Muscle of leg (tissue), 11 donors: Measurements from ENCODE around the gene WDR59. TPM values are rescaled to one million over a fixed set of nuclear protein-coding genes. Genes with fewer than 3 reads are reported as not detected.

Source experiments
- DNase-seq: peaks from one replicate; pipeline ENCODE4 v3.0.0; 2013
- H3K27ac ChIP-seq: one replicate; pipeline ENCODE4 v1.5.1; 2013; ENCODE audit warnings: mild to moderate bottlenecking, low read length, control low read depth
- H3K27me3 ChIP-seq: one replicate; pipeline ENCODE4 v1.6.1; 2013; ENCODE audit warnings: low read length; ENCODE audit not compliant: control insufficient read depth, insufficient read depth
- H3K36me3 ChIP-seq: one replicate; pipeline ENCODE4 v1.6.1; 2013; ENCODE audit warnings: low read length; ENCODE audit not compliant: control insufficient read depth, insufficient read depth
- H3K4me1 ChIP-seq: one replicate; pipeline ENCODE4 v1.6.1; 2013; ENCODE audit warnings: low read length; ENCODE audit not compliant: control insufficient read depth, insufficient read depth
- H3K4me3 ChIP-seq: one replicate; pipeline ENCODE4 v1.5.1; 2013; ENCODE audit warnings: low read length, control low read depth
- H3K9me3 ChIP-seq: replicated peaks from 2 replicates; pipeline ENCODE4 v1.6.1; 2013; ENCODE audit warnings: low read depth, low read length; ENCODE audit not compliant: control insufficient read depth
- WGBS: methylation state at CpG from one replicate; pipeline ENCODE4 v1.1.5; 2013; ENCODE audit warnings: missing lambda C conversion rate; ENCODE audit not compliant: insufficient coverage; 5-methylcytosine and 5-hydroxymethylcytosine counted together
- polyA plus RNA-seq, 8 donors: library from polyadenylated mRNA; unstranded; fragments of 120-200 nt; gene quantifications; one replicate each; pipeline versions ENCODE4 v1.2.1 to v1.2.3, GENCODE V29; 2013; ENCODE audit warnings: inconsistent platforms in 1 of 8, low replicate concordance in 1 of 8; ENCODE audit not compliant: insufficient read length in 8 of 8, insufficient read depth in 1 of 8
- total RNA-seq: library from RNA; stranded (reverse); fragments of 120-200 nt; gene quantifications from one replicate; pipeline ENCODE4 v1.2.4, GENCODE V29; 2013

WDR59 gene
- total and polyA plus RNA-seq, 9 donors = 22.3 to 61.7 (median 43.0) TPM

- H3K27me3 ChIP-seq = no peaks in the 10 kb centered on the region
- H3K27ac ChIP-seq = no peak overlapping the region
- peaks cover 2% of the 10 kb centered on the region for H3K9me3 ChIP-seq
- no peak overlapping the region for H3K4me3 ChIP-seq
- no peaks in the 10 kb centered on the region for H3K36me3 ChIP-seq
- WGBS = no CpG with 5 or more reads among the region's 3 CpGs
- H3K4me1 ChIP-seq = no peaks in the 10 kb centered on the region
- DNase-seq = no peak
Measured at GRCh38 chr16:74825016-74825415, 159.9 kb downstream of the WDR59 start.

Other genes with a start within 250 kb of the WDR59 start
- gene FA2H, start 210.3 kb downstream of the WDR59 start, total RNA-seq = 0.09 TPM
- 1 to 10 TPM in 1 of 8 donors, under 1 TPM in 3, not detected in 4; 0.10 to 1.9 (median 0.44) TPM for gene FA2H, start 210.3 kb downstream of the WDR59 start, polyA plus RNA-seq
- gene ZNRF1, start 13.9 kb upstream of the WDR59 start, total RNA-seq = 15.2 TPM
- gene ZNRF1, start 13.9 kb upstream of the WDR59 start, polyA plus RNA-seq = 10 to 100 TPM; 36.0 to 47.0 (median 45.5) TPM
- 2.3 TPM for gene LDHD, start 131.7 kb upstream of the WDR59 start, total RNA-seq
- gene LDHD, start 131.7 kb upstream of the WDR59 start, polyA plus RNA-seq = 1 to 10 TPM; 1.6 to 3.8 (median 2.4) TPM
- gene ZFP1, start 163.4 kb upstream of the WDR59 start, total RNA-seq = 16.5 TPM
- 10 to 100 TPM; 10.4 to 17.2 (median 13.4) TPM for gene ZFP1, start 163.4 kb upstream of the WDR59 start, polyA plus RNA-seq
- not detected for gene CTRB2, start 222.0 kb upstream of the WDR59 start, total RNA-seq
- gene CTRB2, start 222.0 kb upstream of the WDR59 start, polyA plus RNA-seq = under 1 TPM in 6 of 8 donors, not detected in 2; 0.17 to 0.52 (median 0.28) TPM
- 0.75 TPM for gene CTRB1, start 233.9 kb upstream of the WDR59 start, total RNA-seq
- gene CTRB1, start 233.9 kb upstream of the WDR59 start, polyA plus RNA-seq = 1 to 10 TPM in 1 of 8 donors, under 1 TPM in 5, not detected in 2; 0.20 to 1.0 (median 0.53) TPM